NCI-H82 treated with DMSO at 0.1 percent for 48 hours (cell line): Measurements from ENCODE around the gene MBD6.
"Not testable (repeated sequence)": the region's sequence is repeated elsewhere in the genome, so short reads cannot be mapped to it uniquely, and the experiment has no call there.

Experiments used
- DNase-seq: peaks from one replicate; lab custom pipeline; 2025; ENCODE audit not compliant: unreplicated experiment; lab: John Stamatoyannopoulos, UW

MBD6 gene

DNA sequence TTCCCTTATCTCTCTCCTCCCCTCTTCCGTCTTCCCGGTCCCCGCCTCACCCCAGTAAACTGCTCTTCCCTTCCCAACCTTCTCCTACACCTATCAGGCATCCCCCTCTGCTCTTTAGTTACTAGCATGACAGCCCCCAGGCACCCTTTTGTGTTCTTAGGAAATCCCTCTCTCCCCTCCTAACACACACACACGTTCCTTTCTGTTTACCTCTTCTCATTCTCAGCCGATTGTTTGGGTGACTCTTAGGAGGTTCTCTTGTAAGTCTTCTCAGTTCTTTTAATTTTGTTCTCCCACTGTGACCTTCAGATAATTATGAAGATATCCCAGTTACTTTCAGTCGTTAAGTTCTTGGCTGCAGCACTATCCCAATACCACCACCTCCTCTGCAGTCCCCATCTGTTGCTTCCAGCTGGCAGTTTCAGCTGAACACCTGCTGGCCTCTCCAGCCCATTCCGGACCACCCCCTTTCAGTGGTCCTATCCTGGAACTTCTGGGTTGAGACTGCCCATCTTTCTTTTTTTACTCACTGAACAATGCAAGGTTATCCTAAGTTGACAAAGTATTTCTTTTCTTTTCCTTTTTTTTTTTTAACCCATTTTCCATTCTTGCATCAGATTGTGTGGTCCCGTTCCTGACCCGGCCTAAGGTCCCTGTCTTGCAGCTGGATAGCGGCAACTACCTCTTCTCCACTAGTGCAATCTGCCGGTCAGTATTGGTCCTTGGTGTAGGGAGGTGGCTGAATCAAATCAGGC is 34.0 kb upstream of the MBD6 start:
- peak; percentile 6 for DNase-seq

DNA sequence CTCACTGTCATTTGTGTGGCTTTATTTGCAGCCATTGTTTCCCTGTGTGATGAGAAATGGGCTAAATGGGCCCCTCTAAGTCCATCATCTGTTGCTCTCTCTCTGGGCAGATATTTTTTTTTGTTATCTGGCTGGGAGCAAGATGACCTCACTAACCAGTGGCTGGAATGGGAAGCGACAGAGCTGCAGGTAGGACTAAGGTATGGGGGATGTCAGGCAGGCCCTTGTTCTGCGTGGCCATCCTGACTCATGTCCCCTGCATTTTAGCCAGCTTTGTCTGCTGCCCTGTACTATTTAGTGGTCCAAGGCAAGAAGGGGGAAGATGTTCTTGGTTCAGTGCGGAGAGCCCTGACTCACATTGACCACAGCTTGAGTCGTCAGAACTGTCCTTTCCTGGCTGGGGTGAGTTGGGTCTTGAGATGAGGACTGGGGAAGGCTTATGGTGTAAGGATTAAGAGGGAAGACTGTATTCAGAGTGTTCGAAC is 33.4 kb upstream of the MBD6 start:
- peak; percentile 3 for DNase-seq

DNA sequence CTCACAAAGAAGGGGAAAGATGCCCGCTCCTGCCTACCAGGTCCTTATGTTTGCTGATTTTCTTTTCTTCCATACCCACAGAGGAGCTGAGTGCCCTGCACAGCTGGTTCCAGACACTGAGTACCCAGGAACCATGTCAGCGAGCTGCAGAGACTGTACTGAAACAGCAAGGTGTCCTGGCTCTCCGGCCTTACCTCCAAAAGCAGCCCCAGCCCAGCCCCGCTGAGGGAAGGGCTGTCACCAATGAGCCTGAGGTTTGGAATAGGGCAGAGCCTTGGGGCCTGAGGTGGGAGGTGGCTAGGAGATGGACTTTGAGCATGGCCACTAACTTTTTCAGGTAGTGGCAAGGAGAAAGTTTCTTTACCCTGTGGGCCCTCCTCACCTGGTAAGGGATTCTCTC is 32.5 kb upstream of the MBD6 start:
- no peak for DNase-seq

- DNase-seq = no peak
These were observed 31.0 kb upstream of the MBD6 start for GRCh38 chr12:57491393-57492280.

- DNase-seq = not testable (repeated sequence)
These were observed 27.4 kb upstream of the MBD6 start for GRCh38 chr12:57495051-57495701.

DNA sequence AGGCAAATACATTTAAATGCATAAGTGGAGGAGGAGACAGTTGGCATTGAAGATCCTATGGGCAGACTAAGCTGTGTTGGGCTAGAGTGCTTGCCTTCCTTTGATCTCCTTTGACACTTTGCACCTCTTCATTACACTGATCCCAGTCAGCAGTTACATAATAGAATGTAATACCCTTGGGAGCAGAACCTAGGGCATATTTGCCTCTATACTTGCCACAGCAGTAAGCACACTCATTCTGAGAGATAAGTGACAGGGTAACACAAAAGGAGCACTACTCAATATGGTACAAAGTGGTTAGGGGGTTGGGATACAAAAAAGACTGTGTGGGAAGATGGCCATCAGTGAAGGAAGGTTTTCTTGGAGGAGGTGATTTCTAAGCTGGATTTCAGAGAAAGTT is 25.8 kb upstream of the MBD6 start:
- DNase-seq = no peak

DNA sequence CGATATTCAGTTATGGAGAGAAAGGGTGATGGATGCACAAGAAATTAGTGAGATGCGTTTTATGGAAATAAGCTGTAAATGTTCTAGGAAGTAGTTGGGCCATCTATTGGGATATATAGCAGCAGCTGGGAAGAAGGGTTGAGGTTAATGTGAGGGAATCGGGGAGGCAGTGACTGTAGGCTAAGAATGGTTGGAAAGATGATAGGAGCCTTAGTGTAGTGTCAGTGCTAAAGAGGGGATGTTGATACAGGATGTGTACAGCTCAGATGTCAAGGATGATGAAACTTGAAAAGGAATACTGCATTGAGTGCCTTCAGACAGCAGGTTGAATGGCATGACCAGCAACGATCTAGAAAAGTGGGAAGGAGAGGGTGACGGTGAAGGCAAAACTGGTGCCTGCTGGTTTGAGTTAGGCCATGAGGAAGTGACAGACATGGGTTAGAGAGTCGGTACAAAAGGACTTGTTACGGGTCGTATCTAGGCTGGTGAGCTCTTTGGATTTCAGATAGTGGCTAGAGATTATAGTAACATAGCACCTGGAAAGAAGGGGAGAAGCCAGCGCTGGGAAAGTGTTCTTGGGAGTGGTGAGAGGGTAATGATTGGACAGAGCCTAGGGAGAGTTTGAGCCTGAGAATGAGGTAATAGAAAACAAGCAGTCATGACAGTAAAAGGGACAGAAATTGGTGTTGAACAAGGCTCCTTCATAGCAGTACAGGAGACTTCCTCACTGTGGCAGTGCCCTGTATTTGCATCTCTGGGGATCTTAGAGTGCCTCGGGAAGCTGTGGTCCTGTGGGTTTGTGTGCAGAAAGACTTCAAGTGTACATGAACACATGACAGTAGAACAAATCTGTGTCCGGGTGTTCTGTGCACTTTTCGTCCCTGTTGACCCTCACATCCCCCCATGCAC is 25.1 kb upstream of the MBD6 start:
- DNase-seq = no peak

GRCh38 chr12:57498132-57498502 is 24.5 kb upstream of the MBD6 start:
- no peak for DNase-seq

DNA sequence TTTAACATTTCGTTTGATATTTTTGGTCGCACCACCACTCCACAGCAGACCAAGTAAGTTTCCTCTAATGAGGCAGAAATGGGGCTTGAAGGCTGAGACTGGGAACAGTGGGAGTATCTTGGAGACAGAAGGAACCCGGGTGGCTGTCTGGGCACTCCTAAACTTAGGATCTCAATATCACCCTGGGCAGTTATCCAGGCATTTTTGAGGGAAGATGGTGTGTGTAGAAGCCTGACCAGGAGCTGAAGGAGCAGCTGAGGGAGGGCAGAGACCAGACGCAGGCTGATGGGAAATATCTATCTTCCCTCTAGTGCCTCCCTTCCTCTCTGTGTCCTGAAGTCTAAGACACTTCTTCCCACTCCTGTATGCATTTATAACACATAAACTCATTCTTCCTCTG is 24.1 kb upstream of the MBD6 start:
- DNase-seq = no peak

GRCh38 chr12:57500213-57500612 is 22.4 kb upstream of the MBD6 start:
- DNase-seq = no peak

GRCh38 chr12:57502311-57502969 is 20.2 kb upstream of the MBD6 start:
- not testable (repeated sequence) for DNase-seq

GRCh38 chr12:57506541-57506940 is 16.1 kb upstream of the MBD6 start:
- not testable (repeated sequence) for DNase-seq

DNA sequence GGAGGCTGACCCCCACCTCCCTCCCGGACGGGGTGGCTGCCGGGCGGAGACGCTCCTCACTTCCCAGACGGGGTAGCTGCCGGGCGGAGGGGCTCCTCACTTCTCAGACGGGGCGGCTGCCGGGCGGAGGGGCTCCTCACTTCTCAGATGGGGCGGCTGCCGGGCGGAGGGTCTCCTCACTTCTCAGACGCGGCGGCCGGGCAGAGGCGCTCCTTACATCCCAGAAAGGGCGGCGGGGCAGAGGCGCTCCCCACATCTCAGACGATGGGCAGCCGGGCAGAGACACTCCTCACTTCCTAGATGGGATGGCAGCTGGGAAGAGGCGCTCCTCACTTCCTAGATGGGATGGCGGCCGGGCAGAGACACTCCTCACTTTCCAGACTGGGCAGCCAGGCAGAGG is 14.8 kb upstream of the MBD6 start:
- not testable (repeated sequence) for DNase-seq

- no peak for DNase-seq
These were observed 11.5 kb upstream of the MBD6 start for GRCh38 chr12:57511161-57511560.

DNA sequence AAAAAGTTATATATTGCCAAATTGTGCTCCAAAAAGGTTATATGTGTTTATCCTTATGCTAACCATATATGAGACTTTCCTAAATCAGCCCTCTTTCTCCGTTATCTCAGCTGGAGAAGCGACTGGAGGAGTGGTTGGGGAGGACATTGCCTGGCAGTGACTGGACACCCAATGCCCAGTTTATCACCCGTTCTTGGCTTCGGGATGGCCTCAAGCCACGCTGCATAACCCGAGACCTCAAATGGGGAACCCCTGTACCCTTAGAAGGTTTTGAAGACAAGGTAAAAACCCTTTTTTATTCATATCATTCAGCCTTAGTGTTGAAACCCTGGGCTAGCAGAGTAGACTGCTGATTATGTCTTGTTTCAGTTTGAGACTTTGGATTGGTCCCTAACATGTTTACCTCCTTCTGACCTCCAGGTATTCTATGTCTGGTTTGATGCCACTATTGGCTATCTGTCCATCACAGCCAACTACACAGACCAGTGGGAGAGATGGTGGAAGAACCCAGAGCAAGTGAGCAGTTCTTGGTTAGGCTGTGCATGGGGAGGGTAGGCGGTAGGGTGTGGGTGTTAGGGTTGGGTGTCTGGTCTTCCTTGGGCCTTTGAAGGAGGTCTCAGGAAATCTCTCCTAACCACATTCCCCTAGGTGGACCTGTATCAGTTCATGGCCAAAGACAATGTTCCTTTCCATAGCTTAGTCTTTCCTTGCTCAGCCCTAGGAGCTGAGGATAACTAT is 10.9 kb upstream of the MBD6 start:
- DNase-seq = no peak

GRCh38 chr12:57512665-57513064 is 10.0 kb upstream of the MBD6 start:
- DNase-seq = no peak

DNA sequence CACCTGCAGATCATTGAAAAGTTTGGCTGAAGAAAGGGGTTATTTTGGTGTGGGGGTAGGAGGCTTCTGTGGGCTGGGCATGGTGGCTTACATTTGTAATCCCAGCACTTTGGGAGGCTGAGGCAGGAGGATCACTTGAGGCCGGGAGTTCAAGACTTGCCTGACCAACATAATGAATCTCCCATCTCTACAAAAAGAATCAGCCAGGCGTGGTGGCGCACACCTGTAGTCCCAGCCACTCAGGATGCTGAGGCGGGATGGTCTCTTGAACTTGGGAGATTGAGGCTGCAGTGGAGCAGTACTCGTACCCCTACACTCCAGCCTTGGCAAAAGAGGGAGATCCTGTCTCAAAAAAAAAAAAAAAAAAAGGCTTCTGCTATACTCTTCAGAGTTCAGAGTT is 9.4 kb upstream of the MBD6 start:
- no peak for DNase-seq

DNA sequence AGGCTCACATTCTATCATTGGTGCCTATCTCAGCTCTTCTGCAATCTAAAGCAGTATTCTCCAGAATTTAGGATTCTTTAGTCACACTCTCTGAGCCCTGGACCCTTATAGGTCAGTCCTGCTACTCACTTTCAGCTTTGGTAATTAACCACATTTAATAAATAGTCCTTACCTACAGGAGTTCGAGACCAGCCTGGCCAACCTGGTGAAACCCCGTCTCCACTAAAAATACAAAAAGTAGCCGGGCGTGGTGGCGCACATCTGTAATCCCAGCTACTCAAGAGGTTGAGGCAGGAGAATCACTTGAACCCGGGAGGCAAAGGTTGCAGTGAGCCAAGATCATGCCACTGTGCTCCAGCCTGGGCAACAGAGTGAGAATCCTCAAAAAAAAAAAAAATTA is 8.9 kb upstream of the MBD6 start:
- DNase-seq = not testable (repeated sequence)

DNA sequence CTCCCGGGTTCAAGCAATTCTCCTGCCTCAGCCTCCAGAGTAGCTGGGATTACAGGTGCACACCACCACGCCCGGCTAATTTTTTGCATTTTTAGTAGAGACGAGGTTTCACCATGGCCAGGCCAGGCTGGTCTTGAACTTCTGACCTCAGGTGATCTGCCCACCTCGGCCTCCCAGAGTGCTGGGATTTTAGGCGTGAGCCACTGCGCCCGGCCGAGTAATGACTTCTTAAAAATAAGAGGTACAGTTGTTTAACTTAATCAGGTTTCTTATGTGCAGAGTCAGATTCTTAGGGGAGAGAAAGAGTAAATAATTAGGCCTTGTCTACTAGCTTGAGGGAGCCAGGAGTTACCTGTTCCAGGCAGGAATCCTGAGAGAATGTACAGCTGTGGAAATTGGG is 8.4 kb upstream of the MBD6 start:
- not testable (repeated sequence) for DNase-seq
